GM18511 (cell line): Measurements from ENCODE around the gene NRP2.
A peak's percentile ranks its signal among the peaks of the same experiment; 100 is the strongest.

Experiments used
- ATAC-seq: cut with Tn5 transposase; IDR thresholded peaks from one replicate; pipeline ENCODE4 v1.9.1; 2021; ENCODE audit warnings: mild to moderate bottlenecking, moderate library complexity; ENCODE audit not compliant: unreplicated experiment

The NRP2 gene

DNA sequence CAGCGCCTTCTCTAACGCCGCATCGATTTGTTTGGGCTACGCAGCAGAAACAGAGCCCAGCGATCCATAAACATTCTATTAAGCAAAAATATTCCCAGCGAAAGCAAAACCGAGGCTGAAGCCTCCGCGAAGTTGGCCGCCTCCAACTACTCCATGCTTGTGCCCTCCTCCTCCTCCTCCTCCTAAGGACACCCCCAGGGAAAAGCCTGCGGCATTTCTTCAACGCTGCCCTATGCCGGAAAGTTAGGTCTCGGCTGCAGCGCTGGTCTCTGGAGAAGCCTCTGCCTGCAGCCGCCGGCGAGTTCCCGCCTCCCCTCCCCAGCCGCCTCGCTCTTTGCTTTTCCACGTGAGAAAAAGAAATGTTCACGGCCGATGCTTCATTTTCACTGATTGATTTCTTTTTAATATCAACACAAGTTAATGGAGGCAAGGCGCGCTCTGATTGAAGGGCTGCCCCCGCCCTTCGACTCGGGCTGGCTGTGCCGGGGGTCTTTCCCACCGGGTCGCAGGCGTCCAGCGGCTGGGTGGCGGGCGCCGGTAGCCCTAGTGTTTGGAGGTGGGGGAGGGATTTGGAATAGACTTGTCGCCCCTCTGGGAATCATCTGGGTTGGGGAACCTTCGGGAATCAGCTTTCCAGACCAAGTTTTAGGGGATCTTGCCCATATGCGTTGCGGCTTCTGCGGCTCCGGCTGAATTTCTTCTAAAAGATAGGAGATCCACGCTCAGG is 3.9 kb downstream of the NRP2 start:
- no peak for ATAC-seq

DNA sequence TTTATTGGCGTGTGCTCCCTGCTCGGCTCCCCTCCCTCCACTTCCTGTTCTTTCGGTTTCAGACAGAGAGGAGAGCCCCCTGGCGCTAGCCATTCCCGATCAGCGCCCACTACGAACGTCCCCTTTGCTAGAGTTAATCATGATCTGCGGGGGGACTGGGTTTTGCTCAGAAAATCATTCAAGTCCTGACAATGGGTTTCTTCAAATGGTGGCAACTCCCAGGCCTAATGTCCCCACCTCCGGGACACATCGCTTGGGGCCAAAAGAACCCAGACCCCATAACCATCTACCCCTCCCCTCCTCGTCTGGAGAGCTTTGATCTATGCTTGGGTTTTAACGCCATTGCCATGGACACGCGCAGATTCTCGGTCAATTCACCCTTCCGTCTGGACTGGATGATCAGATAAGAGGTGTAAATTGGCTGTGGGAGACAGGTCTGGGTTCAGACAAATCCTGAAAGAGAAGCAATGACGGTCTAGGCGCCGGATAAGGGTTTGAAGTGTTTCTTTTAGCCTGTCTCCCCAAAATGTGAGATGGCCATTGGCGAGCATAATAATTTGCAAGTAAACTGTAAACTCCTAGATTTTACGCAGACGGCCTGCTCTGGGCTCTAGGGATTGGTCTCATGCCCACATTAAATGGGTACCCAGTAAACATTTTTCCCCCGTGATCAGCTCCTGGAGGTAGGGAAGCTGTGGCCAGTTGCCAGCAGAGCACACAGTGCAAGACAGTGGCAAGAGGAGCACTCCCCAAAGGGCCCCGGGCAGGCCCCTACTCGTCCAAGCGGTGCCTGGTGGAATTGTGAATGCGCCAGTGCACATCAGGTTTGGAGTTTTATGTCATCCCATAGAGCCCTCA is 4.7 kb downstream of the NRP2 start:
- no peak for ATAC-seq

DNA sequence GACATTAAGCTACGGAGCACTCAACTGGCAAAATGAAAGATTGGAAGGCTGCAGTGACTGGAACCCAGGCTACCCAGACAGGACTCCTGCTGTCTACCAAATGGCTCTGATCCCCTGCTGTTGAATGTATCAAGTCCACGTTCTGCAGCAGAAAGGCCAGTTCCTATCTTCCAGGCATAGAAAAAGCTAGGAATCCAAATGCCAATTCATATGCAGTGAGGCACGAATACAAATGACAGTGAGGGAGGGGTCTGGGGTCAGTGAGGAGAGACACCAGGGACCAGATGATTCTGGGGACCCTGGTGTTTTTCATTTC is 5.3 kb downstream of the NRP2 start:
- ATAC-seq, result no peak

DNA sequence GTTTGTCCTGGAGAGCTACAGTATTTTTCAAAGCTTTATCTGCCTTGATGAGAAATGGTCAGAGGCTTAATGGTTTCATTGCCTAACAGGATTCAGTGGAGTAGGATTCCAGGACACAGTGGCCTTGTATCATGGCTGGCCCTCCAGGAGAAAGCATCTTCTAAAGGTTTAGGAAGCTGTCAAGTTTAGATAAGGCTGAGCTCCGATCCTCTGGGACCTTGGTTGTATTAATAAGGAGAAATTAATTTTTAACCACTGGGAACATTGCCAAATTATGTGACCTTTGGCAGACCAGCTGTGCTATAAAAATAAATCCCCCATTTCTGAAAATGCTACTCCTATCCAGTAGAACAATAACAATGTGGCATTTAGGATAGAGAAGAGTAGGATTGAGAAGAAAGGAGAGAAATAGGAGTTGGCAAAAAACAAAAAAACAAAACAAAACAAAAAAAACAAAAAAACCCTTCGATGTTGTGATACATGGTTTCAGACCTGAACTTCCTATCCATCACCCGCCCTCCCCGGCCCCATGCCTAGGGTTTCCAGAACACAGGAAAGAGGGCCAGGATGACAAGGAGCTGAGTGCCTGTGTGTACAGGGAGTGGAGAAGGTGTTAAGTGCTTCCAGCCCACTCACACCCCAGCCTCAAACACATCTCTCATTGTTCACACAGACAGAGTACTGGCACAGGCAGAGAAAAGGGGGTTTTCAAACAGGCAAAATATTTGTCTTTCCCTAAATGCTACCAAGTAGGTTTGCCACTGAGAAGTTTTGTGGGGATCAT is 6.3 kb downstream of the NRP2 start:
- no peak for ATAC-seq

DNA sequence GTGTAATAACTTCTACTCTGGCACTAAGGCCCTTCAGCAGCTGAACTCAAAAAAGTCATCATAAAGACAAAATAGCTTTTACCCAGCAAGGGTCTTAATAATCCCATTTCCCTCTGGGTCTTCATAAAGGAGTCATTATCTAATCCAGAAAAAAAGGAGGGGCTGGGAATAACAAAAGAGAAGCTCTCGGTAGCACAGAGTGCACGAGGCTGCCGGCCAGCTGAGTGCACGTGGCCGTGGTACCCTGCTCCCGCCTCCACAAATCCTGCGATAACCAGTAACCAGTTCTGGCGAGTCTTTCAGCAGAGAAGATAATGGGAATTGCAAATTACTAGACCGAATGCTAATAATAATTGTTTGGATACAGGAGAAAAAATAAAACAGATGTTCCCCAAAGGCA is 7.5 kb downstream of the NRP2 start:
- no peak for ATAC-seq

DNA sequence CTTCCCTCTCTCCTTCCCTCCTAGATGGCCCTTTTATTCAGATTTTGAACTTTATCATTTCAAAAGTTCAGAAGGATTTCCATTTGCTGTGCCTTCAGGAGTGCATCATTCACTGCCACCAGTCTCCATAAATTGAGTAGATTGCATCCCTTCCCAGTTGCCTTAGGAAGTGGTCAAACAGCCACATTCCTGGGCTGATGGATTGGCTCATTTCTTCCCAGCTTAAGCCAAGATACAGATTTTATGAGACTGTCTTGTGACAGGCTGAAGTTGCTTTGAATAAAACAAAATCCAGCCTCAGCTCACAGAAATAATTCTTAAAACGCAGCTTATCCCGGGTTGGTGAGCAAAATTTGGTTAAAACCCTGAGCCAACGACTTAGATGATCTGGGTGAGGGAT is 9.8 kb downstream of the NRP2 start:
- ATAC-seq, result no peak

DNA sequence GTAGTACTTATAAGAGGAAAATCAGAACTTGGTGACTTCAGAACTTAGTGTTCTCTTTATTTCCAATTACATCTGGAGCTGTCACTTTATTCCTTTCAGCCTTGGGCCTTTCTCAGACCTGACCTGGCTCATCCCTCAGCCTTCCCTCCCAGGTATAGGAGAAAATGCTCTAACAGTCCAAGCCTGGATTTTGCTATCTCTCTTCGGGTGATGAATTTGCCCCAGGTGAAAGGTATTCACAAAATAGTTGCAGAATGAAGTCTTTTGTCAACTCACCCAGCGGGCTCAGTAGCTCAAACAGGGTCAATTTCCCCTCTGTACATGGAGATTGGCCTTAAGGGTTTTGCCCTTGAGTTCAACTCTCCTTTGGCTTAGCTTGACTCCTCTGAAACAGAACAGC is 12.0 kb downstream of the NRP2 start:
- ATAC-seq, result no peak

DNA sequence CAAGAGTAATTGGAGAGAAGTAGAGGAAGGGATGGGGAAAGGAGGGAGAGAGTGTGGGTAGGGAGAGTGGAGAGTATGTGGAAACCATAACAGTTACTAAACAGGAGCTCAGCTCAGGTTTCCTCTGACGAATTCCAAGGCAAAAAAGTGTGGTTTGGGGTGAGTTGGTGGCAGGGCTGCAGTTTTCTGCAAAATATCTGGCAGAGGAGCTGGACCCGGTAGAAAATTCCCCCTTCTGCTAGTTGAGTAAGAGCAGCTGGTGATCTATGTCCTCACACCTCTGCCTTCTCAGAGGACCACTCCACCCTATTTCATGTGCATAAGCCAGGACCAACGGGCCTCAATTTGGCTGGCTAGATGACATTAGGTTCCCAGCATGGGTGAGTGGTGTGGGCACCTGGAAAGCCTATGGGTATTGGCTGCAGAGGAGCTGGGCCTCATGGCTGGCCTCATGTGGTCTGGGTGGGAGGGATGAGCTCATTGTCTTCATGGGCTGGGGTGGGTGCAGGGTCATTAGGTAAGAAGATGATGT is 13.2 kb downstream of the NRP2 start:
- no peak for ATAC-seq

DNA sequence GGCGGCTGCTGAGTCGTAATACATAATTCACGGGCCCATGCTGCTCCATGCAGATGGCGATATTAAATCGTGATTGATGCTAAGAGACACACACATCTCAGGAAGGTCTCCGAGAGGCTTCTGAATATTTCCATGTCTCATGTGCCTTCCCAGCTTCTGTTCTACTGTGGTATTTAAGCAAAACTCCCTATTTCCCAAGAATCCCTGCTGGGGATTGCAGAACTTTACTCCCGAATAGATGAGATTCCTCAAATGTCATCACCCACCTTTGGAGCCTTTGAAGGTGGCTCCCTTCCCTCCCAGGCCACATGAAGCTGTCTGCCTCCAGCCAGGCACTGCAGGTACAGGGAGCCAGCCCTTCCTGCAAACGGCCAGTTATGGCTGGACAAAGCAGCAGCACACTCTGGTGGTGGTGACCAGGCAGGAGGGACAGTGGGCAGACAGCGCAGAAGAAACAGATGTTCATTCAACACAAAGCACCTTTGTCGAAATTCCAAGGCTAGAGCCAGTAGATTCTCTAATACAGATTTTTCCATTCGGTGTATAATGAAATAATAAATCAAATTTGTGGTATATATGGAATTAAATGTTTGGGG is 14.1 kb downstream of the NRP2 start:
- no peak for ATAC-seq

DNA sequence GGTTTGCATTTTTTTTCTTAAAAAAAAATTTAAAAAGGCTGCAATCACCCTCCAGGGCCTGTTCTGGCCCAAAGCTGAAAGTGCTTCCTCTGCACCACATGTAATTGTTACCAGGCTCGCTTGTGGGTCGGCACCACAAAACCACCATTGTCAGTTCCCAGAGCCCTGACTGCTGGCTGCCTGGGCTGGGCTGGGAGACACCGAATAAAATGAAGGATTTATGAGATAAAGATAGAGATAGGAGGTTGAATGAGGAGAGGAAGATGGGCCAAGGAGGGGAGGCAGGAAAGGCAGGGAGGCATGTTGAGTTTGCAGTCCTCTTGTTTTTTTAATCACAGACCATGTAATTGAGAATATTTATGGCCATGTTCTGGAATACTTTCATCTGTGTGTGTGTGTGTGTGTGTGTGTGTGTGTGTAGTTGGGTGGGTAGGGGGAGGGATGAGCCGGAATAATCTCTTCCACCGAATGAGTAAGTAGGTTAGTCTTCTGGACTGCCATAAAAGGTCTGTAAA is 14.7 kb downstream of the NRP2 start:
- no peak for ATAC-seq

DNA sequence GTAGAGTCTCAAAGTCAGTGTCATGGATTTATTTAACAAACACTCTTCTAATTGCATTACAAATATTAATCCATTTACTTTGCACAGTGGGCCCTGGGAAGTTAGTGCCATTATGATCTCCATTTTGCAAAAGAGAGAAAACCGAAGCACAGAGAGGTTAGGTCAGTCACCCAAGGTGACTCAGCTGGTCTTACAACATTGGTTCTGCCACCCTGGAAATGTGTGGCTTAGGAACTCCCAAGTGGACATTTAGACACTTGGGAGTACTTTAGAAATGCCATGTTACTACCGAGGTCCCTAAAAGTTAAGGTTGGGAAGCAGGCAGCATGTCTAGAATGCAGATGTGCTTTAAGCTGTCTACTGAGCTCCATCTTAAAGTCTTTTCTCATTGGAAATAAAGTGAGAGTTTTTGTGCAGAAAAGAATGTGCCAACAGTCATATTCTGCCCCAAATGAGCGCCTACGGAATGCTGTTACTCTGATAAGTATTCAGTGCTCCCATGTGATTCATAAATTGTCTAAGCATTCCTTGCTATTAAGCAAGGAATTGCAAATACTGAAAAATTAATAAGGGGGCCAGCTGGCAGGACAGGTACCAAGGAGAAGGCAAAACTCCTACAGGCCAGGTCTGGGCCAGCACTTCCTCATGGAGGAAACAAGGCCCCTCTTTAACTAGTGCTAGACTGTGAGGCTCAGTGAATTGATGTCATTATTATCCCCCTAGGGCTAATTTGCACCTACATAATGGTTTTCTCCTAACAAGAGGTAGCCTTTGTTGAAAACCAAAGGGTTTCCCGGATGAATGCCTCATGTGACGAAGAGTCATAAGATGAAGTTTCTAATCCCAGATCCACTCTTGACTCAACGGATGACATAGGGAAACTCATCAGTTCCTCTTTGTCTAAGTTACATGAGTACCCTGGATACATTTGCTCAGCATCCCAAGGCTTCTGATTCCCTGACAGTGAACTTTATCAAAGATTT is 16.3 kb downstream of the NRP2 start:
- no peak for ATAC-seq

DNA sequence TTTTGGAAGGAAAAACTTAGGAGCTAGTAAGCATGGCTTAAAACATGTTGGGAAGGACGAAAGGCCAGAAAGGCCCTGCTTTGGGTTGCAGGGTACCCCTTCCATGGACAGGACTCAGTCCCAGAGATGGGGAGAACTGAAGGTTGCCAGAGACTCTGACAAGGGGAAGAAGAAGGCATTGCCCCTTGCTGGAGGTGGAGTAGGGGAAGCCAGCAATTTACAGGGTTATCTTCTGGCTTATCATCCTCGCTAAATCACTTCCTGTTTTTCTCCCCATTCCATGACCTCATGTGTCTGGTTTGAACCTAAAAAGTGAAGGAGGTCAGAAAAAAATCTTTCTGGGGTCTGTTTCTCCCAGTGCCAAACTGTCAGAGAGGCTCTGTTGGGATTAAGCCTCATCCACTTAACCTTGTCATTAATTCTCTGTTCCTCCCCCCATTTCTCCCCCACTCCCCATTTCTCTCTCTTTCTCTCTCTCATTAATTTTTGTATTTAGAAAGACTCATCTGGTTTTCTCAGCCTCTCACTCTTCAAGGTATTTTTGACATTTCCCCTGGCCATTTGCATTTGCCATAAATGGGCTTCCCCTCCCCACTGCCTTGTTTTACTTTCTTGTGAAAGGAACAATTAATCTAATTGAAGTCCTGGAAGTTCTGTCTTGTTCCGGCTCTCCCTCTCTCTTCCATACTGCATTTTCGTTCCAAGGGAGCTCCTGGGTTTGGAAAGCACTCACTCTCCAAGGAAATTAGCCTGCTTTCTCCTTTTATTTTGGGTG is 17.4 kb downstream of the NRP2 start:
- ATAC-seq, result peak; percentile 28

DNA sequence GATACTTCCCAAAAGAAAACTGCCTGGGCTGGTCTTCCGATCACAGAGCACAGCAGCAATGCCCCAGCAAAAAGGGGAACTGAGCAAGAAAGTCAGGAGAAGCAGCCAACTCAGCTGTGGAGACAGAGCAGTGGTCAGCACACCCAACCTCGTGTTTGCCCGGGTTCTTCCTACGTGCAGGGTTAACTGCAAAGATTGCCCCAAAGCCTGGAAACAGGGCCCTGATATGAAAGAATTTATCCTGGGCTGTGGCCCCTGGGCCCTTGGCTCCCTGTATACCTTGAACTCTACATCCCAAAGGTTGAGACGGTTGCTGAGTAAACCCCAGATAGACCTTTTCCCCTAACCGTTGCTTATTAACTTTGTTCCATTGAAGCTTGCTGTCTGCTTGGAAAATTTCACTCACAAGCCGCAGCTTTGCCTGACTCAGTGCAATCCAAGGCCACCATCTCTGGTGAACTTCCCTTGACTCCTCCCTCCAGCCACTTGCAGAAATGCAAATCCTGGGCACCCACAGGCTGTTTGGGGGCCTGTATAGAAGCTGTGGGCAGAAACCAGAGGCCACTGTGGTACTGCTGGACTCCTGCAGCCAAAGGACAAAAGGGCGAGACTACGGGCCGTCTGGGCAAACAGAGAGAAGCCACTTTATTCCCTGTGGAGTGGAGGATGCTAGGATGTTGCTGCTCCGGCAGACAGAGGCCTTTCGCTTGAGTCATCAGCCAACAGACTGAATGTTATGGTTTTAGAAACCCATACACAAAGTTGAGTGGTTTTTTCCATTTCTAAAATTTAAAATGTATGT is 18.2 kb downstream of the NRP2 start:
- peak; percentile 76 for ATAC-seq

DNA sequence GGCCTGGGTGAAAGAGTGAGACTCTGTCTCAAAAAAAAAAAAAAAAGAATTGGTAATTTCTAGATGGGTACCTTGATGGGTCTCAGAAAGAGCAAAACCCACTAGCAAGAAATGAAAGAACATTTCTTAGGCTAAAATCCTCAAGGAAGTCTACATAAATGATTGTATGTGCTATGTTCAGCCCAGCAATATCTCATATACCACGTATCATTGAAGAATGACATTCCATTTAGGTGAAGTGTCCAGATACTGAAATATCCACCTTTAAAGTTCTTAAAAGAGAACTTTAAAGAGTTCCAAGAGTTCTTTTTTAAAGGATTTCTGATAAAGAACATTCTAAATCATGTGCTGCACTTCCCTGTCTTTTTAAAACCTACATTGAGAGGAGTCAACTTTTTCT is 19.2 kb downstream of the NRP2 start:
- ATAC-seq, result no peak

DNA sequence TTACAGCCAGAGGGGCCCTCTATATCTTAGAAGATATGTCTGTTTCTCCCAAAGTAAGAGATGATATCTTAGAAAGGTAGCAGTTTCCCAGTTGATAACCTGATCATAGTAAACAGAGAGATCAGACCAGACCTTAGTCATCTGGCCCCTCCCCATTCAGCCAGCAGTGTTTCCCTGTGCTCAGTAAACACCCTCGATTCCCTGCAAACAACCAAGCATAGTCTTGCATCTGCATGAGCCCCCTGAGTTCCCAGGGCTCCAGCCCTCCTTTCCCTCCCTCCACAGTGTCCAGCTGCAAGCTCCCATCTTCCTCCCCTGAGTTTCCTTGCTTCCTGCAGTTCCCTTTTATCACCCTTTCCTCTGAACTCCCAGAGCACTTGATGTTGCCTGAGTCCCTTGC is 20.3 kb downstream of the NRP2 start:
- ATAC-seq, result no peak

DNA sequence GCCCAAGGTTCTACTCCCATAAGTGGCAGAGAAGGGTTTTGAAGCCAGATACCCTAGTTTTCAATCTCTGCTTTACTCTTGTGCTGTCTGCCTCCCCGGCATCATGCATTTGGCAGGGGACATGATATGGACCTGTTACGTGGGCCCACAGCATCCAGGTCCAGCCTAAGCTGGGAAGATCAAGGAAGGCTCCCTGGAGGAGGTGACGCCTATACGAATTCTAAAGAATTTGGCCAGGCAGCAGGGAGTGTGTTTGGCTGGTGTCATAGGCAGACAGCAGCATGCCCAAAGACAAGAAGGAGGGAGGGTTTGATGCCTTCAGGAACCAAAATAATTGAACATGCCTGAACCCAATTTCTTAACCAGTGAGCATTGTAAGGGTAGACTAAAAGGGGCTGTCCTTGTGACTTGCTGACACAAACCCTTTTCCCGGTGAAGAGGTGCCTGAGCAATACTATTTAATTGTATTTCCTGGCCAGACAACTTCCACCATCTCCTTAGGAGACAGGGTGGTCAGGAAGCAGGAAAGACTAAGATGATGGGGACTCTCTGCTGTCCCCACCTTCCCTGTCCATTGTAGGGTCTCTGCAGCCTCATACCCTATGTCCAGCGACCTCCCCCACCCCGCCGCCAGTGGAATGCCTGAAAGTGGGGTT is 21.3 kb downstream of the NRP2 start:
- no peak for ATAC-seq

DNA sequence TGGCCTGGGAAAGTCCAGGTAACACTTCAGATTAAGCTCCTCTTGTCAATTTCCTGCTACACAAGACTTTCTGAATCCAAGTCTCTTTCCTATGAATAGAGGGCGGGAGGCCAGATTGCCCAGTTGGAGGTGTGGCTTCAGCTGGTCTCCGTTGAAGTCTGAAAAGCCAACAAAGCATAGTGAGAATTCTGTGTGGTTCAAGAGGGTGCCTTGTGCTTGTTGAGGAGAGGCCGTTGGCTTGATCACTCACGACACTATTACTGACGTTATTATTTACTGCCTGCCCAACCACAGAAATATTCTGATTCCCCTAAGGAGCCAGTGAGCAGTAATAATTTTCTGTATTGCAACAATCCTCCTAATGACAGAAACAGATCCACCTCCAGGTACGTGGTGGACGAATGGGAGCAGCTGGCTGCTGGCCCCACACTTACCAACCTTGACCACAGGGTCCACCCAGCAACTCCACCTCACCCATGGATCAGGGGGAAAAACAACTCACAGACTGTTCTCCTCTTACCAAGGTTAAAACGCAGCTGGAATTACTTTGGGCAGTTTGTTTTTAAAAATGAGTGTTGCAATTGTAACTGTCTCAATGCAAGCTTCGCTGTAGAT is 21.9 kb downstream of the NRP2 start:
- no peak for ATAC-seq
